ENCODE results near the gene KL. TPM values are rescaled to one million over a fixed set of nuclear protein-coding genes. Genes with fewer than 3 reads are reported as not detected.

Gene KL
- total RNA-seq, 4 donors from 2014 or later: 1.3 to 1.6 (median 1.4) TPM

- in situ Hi-C loops (cut with MboI; ENCODE audit: low sequenced_read_pairs in 4 of 4): no loop called here
- H3K4me1 ChIP-seq: no peaks in the 10 kb centered on the region
- no peak for DNase-seq
- H3K27me3 ChIP-seq: no peaks in the 10 kb centered on the region
- no peak overlapping the region for H3K4me3 ChIP-seq
- intact Hi-C loops (cut with DNase I; ENCODE audit: low total_unique reads): no loop called here
- H3K36me3 ChIP-seq: no peaks in the 10 kb centered on the region
- ATAC-seq: no peak
- H3K27ac ChIP-seq: no peak overlapping the region
- TF ChIP-seq POLR2A (IDR thresholded peaks at IDR 0.05) (no peak), CTCF (IDR thresholded peaks at IDR 0.05 in 4 of 5, conservative IDR thresholded peaks at IDR 0.05 in 1 of 5) (no peak)
- no peaks in the 10 kb centered on the region for H3K9me3 ChIP-seq
Measured at GRCh38 chr13:33031277-33031676, 15.1 kb downstream of the KL start.

GRCh38 chr13:33032037-33032625 lies 15.9 kb downstream of the KL start:
- in situ Hi-C loops (cut with MboI; ENCODE audit: low sequenced_read_pairs in 4 of 4) (no loop called here), intact Hi-C loops (cut with DNase I; ENCODE audit: low total_unique reads) (no loop called here)
- no peaks in the 10 kb centered on the region for H3K9me3 ChIP-seq
- ATAC-seq (peak in 1 of 2 donors; percentile 11), DNase-seq (no peak)
- H3K36me3 ChIP-seq: no peaks in the 10 kb centered on the region
- H3K27me3 ChIP-seq: no peaks in the 10 kb centered on the region
- no peak overlapping the region for H3K4me3 ChIP-seq
- TF ChIP-seq CTCF (IDR thresholded peaks at IDR 0.05 in 4 of 5, conservative IDR thresholded peaks at IDR 0.05 in 1 of 5) (no peak), POLR2A (IDR thresholded peaks at IDR 0.05) (no peak)
- no peak overlapping the region for H3K27ac ChIP-seq
- no peaks in the 10 kb centered on the region for H3K4me1 ChIP-seq

DNA sequence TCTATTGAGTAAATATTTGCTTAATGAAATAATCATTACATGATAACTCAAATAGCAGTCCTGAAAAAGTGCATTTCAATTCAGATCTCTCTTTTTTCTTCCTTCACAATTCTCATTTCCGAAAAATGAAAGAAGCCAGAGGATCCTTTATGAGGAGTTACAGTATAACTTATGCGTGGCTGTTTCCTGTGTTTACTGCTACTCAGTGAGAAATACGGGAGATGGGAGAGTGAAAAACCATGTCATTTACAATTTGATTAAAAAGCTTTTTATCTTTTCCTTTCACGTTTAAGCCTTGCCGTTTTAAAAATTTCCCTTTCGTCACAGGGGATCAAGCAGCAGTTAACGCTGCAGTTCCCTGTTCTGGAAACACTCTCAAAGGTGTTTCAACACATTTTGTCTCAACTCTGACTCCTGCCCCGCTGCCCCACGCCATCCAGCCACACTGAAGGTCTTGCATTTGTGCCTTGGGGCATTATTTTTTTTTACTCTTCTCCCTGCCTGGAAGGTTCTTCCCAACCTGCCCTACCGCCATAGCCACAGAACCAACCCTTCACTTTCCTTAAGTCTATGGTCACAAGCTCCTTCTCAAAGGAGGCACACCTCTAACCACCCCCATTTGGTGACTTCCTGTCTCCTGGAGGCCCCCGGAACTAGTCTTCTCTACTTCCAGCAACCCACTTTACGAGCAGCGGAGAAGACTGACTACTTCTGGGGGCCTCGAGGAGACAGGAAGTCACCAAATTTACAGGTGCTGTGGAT lies 17.0 kb downstream of the KL start:
- no peaks in the 10 kb centered on the region for H3K27me3 ChIP-seq
- no peak overlapping the region for H3K4me3 ChIP-seq
- TF ChIP-seq POLR2A (IDR thresholded peaks at IDR 0.05) (no peak), CTCF (IDR thresholded peaks at IDR 0.05 in 4 of 5, conservative IDR thresholded peaks at IDR 0.05 in 1 of 5) (no peak)
- no peak for ATAC-seq
- H3K9me3 ChIP-seq: no peaks in the 10 kb centered on the region
- no peaks in the 10 kb centered on the region for H3K4me1 ChIP-seq
- no peak overlapping the region for H3K27ac ChIP-seq
- H3K36me3 ChIP-seq: no peaks in the 10 kb centered on the region
- in situ Hi-C loops (cut with MboI; ENCODE audit: low sequenced_read_pairs in 4 of 4) (no loop called here), intact Hi-C loops (cut with DNase I; ENCODE audit: low total_unique reads) (no loop called here)
- DNase-seq: no peak

- Histone ChIP-seq H3K9me3 (no peaks in the 10 kb centered on the region), H3K36me3 (no peaks in the 10 kb centered on the region), H3K27ac (no peak overlapping the region), H3K4me3 (no peak overlapping the region), H3K27me3 (no peaks in the 10 kb centered on the region), H3K4me1 (no peaks in the 10 kb centered on the region)
- in situ Hi-C loops (cut with MboI; ENCODE audit: low sequenced_read_pairs in 4 of 4) (no loop called here), intact Hi-C loops (cut with DNase I; ENCODE audit: low total_unique reads) (no loop called here)
- no peak for TF ChIP-seq POLR2A (IDR thresholded peaks at IDR 0.05)
- no peak for TF ChIP-seq CTCF (IDR thresholded peaks at IDR 0.05 in 4 of 5, conservative IDR thresholded peaks at IDR 0.05 in 1 of 5)
- DNase-seq (no peak), ATAC-seq (no peak)
Measured at GRCh38 chr13:33033986-33034385, 17.8 kb downstream of the KL start.

Measured in gastrocnemius medialis (tissue), 4 donors.